Measurements from ENCODE around the gene CFAP298.
"Not testable (repeated sequence)": the region's sequence is repeated elsewhere in the genome, so short reads cannot be mapped to it uniquely, and the experiment has no call there.

CFAP298 gene

DNA sequence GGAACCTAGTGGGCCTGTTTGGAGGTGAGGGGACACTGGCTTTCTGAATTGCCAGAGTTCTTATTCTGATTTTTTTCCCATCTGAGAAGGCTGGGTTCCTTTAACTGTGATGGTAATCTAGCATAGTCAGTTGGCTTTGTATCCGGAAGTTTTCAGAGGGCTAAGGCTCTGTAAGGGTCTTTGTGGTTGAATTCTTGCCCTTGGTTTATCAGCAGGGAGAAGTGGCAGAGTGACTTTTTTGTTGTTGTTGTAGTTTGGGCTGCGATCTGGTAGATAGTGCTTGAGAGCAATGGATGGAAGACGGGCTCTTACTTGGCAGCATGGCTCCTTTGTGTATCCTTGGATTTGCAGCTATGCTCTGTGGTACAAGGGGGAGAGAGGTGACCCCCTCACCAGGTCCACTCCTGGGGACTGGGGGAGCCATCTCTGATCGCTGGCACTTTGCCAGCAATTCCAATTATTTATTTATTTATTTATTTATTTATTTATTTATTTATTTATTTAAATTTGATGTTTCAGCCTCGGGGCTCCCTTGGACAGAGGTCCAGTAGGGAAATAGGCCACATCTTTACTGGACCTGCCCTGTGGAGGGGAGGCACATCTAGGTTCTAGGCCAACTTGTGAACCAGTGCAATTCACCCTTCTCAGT lies 45.3 kb downstream of the CFAP298 start:
- no peak for DNase-seq (ENCODE audit: low spot score)

DNA sequence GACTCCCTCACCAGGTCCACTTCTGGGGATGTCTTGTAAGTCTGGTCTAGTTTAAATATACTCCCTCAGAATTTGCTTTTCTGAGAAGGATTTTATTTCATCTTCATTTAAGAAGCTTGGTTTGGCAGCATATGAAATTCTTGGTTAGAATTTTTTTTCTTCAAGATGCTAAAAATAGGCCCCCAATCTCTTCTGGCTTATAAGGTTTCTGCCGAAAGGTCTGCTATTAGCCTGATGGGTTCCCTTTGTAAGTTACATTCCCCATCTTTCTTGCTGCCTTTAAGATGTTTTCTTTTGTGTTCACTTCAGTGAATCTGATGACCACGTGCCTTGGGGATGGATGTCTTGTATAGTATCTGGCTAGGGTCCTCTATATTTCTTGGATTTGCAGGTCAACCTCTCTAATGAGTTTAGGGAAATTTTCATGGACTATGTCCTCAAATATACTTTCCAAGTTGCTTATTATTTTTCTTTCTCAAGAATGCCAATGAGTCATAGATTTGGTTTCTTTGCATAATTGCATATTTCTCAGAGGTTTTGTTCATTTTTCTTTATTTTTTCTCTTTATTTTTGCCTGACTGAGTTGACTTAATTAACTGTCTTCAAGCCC lies 46.2 kb downstream of the CFAP298 start:
- DNase-seq (ENCODE audit: low spot score): no peak

DNA sequence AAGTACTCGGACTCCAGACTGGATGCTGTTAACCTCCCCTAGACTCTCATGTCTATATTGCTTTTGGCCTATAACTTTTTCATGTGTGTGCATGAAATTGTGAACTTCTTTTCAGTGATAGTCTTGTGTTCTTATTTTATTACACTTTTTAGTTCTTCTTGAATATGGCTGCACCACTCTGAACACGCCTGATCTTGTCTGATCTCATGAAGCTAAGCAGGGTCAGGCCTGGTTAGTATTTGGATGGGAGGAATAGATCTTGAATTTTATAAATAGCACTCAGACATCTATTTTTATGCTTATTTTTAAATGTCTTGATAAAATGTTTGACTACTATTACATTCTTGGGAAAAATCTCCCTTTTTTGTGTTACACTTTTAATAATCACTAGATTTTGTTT lies 49.3 kb downstream of the CFAP298 start:
- DNase-seq (ENCODE audit: low spot score): no peak

DNA sequence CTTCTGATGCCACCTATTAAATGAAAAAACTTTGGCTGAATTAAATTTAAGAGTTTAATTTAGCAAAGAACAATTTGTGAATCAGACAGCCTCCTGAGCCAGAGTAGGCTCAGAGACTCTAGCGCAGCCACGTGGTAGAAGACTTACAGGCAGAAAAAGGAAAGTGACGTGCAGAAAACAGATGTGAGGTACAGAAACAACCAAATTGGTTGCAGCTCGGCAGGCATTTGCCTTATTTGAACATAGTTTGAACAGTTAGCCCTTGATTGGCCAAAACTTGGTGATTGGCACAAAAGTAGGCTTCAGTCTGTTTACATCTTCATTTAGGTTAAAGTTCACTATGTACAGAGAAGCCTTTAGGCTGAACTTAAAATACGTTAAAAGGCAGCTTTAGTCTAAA lies 49.8 kb downstream of the CFAP298 start:
- DNase-seq (ENCODE audit: low spot score): peak; percentile 67

DNA sequence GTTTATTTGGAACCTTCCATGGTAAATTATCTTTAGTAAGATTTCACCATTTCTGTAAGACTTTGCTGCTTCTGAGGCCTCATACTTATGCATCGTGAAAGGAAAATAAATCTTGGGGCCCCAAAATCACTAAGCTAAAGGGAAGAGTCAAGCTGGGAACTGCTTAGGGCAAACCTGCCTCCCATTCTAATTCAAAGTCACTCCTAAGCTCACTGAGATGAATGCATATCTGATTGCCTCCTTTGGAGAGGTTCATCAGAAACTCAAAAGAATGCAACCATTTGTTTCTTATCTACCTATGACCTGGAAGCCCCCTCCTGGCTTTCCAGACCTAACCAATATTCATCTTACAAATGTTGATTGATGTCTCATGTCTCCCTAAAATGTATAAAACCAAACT lies 50.7 kb downstream of the CFAP298 start:
- not testable (repeated sequence) for DNase-seq (ENCODE audit: low spot score)

DNA sequence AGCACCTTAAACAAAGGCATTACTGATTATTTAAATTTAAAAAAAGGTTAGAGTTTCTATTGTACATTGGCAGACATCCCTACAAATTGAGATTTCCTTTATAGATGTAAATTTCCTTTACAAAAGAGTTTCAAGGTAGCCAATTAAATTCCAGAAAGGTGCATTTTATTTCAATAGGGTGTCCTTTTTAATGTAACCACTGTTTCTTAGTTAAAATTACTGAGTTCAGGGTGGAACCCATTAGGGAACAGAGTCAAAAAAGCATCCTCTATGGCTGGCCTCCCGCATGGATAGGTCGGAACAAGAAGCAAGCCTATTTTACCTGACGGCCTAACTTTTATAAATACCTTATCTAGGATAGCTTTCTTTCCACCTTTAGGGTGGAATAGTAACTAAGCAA lies 51.3 kb downstream of the CFAP298 start:
- DNase-seq (ENCODE audit: low spot score): no peak

DNA sequence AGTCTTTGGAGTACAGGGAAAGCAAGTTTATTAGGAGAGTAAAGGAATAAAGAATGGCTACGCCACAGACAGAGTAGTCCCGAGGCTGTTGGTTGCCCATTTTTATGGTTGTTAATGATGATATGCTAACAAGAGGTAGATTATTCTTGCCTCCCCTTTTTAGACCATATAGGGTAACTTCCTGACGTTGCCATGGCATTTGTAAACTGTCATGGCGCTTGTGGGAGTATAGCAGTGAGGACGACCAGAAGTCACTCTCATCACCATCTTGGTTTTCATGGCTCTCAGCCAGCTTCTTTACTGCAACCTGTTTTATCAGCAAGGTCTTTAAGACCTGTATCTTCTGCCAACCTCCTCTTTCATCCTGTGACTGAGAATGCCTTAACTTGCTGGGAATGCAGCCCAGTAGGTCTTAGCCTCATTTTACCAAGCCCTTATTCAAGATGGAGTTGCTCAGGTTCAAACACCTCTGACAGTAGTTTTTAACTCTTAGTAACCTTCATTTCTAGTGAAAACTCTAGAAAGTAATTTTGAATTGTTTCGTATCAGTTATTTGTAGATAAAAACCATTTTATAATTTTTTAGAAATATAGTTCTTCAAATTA lies 53.1 kb downstream of the CFAP298 start:
- DNase-seq (ENCODE audit: low spot score): peak; percentile 61

DNA sequence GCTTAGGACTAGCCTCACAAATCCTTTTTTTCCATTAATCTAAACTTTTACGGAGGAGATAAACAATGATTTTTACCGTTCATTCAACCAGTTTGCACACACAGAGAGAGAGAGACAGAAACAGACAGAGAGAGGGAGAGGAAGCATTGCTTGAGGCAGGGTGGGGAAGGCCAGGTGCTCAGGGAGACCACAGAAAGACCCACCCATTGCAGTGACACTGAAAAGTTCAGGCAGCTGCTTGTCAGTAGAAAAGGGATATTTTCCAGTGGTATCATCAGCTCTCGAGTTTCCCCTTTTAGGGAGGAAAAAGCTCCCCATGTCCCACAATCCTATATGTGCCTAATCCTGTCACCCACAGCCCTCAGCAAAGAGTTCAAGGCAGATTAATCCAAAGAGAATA lies 54.1 kb downstream of the CFAP298 start:
- no peak for DNase-seq (ENCODE audit: low spot score)

DNA sequence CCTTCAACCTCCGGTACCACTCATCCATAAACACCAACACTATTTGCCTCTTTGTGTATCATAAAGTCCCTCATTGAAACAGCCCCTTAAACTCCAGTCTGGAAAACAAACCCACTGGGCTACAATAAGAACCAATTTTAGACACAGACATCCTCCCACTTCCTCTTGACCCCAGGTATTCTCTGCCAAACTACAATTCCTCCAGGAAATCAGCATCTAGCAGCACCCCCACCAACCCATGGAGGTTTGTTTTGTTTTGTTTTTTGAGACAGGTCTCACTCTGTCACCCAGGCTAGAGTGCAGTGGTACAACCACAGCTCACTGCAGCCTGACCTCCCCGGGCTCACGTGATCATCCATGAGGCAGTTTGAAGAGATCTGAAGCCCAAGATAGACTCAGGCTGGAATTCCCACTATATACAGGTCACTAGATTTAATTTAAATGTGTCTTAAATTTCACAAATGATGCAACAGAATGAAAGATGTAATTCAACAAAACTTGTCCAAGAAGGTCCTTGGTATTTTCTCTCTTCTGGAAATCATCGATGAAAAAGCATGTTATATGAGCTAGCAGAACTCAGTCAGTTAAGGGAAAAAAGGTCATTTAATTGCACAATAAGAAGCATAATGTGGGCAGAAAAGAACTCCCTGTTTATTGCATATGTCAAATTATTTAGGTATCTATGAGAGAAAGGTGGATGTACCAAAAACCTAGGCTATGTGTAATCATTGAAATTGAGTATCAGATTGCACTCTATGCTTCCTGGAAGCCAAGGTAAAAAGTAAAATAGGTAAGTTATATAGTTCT lies 57.1 kb downstream of the CFAP298 start:
- DNase-seq (ENCODE audit: low spot score): no peak

DNA sequence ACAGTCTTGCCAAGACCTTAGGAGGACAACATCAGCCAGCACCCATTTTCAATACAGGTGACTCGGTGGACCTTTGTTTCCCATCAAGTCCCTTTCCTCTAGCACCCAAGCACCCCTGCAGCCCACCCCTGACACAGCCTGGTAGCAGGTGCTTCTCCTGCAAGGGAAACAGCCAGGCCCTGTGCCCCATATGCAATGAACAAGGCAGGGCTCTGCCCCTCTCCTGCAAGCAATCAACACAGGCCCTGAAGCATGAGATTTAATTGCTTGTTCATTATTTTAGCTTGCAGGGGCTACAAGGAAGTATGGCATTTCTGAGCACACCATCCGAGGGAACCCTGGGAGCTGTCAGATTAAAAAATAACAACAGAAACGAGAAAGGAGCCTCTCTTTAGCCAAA lies 62.3 kb downstream of the CFAP298 start:
- no peak for DNase-seq (ENCODE audit: low spot score)

DNA sequence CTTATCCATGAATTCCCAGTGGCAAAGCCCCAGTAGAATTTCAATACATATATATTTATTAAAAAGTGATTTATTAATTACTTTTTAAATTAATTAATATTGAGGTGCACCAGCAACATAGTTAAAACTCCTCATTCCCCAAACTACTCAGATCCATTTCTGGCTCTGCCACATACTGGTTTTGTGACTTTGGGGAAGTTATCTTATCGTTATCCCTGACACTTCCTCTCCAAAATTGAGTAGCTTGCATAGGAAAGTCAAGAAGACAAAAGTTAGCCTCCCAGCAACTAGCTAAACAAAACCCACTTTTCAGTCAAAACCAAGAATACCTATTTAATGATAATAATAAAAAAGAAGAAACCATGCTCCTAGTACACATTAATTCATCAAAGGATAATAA lies 62.7 kb downstream of the CFAP298 start:
- DNase-seq (ENCODE audit: low spot score): no peak
